WERI-Rb-1 (cell line): ENCODE measurements around the gene DYRK1B.

Experiments used
- DNase-seq: peaks from one replicate; pipeline ENCODE4 v3.0.0-alpha.2; 2020
- H3K27ac ChIP-seq: fragments of 250-450 bp; sonication (Bioruptor Pico); 2 replicates; pipeline ENCODE4 v1.5.1; 2020; ENCODE audit warnings: mild to moderate bottlenecking, moderate library complexity
- H3K27me3 ChIP-seq: fragments of 250-450 bp; sonication (Bioruptor Pico); 2 replicates; pipeline ENCODE4 v1.5.1; 2021; ENCODE audit warnings: mild to moderate bottlenecking, low read depth, moderate library complexity; ENCODE audit not compliant: insufficient read depth, severe bottlenecking
- H3K36me3 ChIP-seq: fragments of 250-450 bp; sonication (Bioruptor Pico); 2 replicates; pipeline ENCODE4 v1.5.1; 2020; ENCODE audit warnings: mild to moderate bottlenecking, moderate library complexity
- H3K4me3 ChIP-seq: 2 replicates; pipeline ENCODE4 v1.5.1; 2011; ENCODE audit warnings: low read depth, mild to moderate bottlenecking, control low read depth, low read length
- H3K9me3 ChIP-seq: fragments of 250-450 bp; sonication (Bioruptor Pico); 2 replicates; pipeline ENCODE4 v1.5.1; 2021; ENCODE audit warnings: mild to moderate bottlenecking, moderate library complexity; ENCODE audit not compliant: severe bottlenecking
- CTCF ChIP-seq: IDR thresholded peaks from 2 replicates; pipeline ENCODE4 v1.5.1; 2011; ENCODE audit warnings: low read depth, mild to moderate bottlenecking, control low read depth, inconsistent platforms, low read length

Gene DYRK1B

GRCh38 chr19:39852882-39853281 lies 18.9 kb upstream of the DYRK1B start:
- no peak for TF ChIP-seq CTCF
- no peak overlapping the region for H3K4me3 ChIP-seq
- peak; percentile 93 for DNase-seq
- H3K36me3 ChIP-seq: no peaks in the 10 kb centered on the region
- H3K27ac ChIP-seq: peak overlapping the region; percentile 44
- no peaks in the 10 kb centered on the region for H3K27me3 ChIP-seq
- H3K9me3 ChIP-seq: peaks cover 11% of the 10 kb centered on the region

GRCh38 chr19:39850892-39851291 lies 16.9 kb upstream of the DYRK1B start:
- no peak overlapping the region for H3K4me3 ChIP-seq
- TF ChIP-seq CTCF: no peak
- H3K9me3 ChIP-seq: peaks cover 8% of the 10 kb centered on the region
- H3K36me3 ChIP-seq: no peaks in the 10 kb centered on the region
- H3K27me3 ChIP-seq: no peaks in the 10 kb centered on the region
- no peak overlapping the region for H3K27ac ChIP-seq
- DNase-seq: no peak

DNA sequence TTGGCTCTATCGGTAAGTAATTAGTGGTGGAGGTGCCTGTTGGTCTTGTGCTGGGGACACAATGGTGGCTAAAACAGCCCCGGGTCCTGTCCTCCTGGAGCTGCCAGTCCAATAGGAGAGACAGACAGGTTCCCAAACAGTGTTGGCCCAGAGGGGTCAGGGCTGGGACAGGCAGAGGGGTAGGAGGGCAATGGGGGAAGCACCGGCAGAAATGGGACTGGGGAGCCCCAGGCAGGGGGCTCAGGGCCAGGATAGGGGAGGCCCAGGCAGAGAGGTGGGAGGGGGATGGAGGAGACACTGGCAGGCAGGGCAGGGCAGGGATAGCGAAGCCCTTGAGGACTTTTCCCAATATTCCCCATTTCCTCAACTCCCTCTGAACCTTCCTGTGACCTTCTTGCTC lies 14.4 kb upstream of the DYRK1B start:
- no peak overlapping the region for H3K4me3 ChIP-seq
- H3K36me3 ChIP-seq: peaks cover 17% of the 10 kb centered on the region
- no peaks in the 10 kb centered on the region for H3K27me3 ChIP-seq
- no peaks in the 10 kb centered on the region for H3K9me3 ChIP-seq
- DNase-seq: no peak
- H3K27ac ChIP-seq: no peak overlapping the region
- TF ChIP-seq CTCF: no peak

GRCh38 chr19:39847525-39847924 lies 13.6 kb upstream of the DYRK1B start:
- H3K27ac ChIP-seq: no peak overlapping the region
- no peak for DNase-seq
- TF ChIP-seq CTCF: no peak

GRCh38 chr19:39846678-39847486 lies 12.9 kb upstream of the DYRK1B start:
- H3K9me3 ChIP-seq: no peaks in the 10 kb centered on the region
- peak overlapping the region; percentile 91 for H3K27ac ChIP-seq
- peak; percentile 44 for DNase-seq
- H3K27me3 ChIP-seq: no peaks in the 10 kb centered on the region
- peaks cover 24% of the 10 kb centered on the region for H3K36me3 ChIP-seq
- no peak for TF ChIP-seq CTCF
- H3K4me3 ChIP-seq: peak overlapping the region; percentile 86

More at GRCh38 chr19:39847525-39847924, 13.6 kb upstream of the DYRK1B start:
- H3K4me3 ChIP-seq: no peak overlapping the region
- no peaks in the 10 kb centered on the region for H3K9me3 ChIP-seq
- peaks cover 24% of the 10 kb centered on the region for H3K36me3 ChIP-seq
- no peaks in the 10 kb centered on the region for H3K27me3 ChIP-seq
